Neutrophil (primary cell): ENCODE results near the gene POLR1H.

Experiments
- H3K27ac ChIP-seq: fragments of 200-600 bp; sonication (generic); 2 replicates; pipeline ENCODE4 v1.5.1; 2016; ENCODE audit warnings: mild to moderate bottlenecking, moderate library complexity
- H3K27me3 ChIP-seq: fragments of 200-600 bp; sonication (generic); 2 replicates; pipeline ENCODE4 v1.6.0; 2016; ENCODE audit warnings: mild to moderate bottlenecking
- H3K36me3 ChIP-seq: fragments of 200-600 bp; sonication (generic); 2 replicates; pipeline ENCODE4 v1.5.1; 2017
- H3K4me1 ChIP-seq, 2 experiments: fragments of 200-600 bp in 1 of 2; sonication (generic) in 1 of 2; 1 replicate in 1 of 2; 2 replicates in 1 of 2; pipeline versions ENCODE4 v1.5.1 to v1.6.1; 2013 to 2016; ENCODE audit warnings: low read depth in 1 of 2, low read length in 1 of 2, mild to moderate bottlenecking in 1 of 2, moderate library complexity in 1 of 2; ENCODE audit not compliant: control insufficient read depth in 1 of 2, insufficient read depth in 1 of 2
- H3K4me3 ChIP-seq, 2 experiments: fragments of 200-600 bp in 1 of 2; sonication (generic) in 1 of 2; 1 replicate in 1 of 2; 2 replicates in 1 of 2; pipeline ENCODE4 v1.5.1; 2013 to 2016; ENCODE audit warnings: low read depth in 1 of 2, low read length in 1 of 2, mild to moderate bottlenecking in 1 of 2, moderate library complexity in 1 of 2
- H3K9me3 ChIP-seq: fragments of 200-600 bp; sonication (generic); 2 replicates; pipeline ENCODE4 v1.5.1; 2016
- TF ChIP-seq, protein P1 (sequence below): fragments of 200-600 bp; sonication (generic); IDR thresholded peaks from 2 replicates; pipeline ENCODE4 v1.5.1; 2016; ENCODE audit warnings: antibody characterized with exemption

Gene POLR1H

DNA sequence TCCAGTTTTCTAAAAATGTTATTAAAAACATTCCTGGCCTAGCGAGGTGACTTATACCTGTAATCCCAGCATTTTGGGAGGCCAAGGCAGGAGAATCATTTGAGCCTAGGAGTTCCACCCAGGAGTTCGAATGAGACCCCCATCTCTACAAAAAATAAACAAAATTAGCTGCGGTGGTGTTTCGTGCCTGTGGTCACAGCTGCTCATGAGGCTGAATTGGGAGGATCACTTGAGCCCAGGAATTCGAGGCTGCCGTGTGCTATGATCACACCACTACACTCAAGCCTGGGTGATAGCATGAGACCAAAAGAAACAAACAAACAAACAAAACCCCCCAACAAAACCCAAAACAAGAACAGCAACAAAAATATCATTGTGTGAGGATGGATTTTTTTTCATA, 19.8 kb upstream of the POLR1H start:
- Histone ChIP-seq H3K36me3 (no peaks in the 10 kb centered on the region), H3K4me3 (no peak overlapping the region), H3K4me1 (peaks cover 0 to 6% of the 10 kb centered on the region in 2 experiments), H3K9me3 (no peaks in the 10 kb centered on the region), H3K27ac (no peak overlapping the region), H3K27me3 (no peaks in the 10 kb centered on the region)
- TF ChIP-seq, protein P1, sequence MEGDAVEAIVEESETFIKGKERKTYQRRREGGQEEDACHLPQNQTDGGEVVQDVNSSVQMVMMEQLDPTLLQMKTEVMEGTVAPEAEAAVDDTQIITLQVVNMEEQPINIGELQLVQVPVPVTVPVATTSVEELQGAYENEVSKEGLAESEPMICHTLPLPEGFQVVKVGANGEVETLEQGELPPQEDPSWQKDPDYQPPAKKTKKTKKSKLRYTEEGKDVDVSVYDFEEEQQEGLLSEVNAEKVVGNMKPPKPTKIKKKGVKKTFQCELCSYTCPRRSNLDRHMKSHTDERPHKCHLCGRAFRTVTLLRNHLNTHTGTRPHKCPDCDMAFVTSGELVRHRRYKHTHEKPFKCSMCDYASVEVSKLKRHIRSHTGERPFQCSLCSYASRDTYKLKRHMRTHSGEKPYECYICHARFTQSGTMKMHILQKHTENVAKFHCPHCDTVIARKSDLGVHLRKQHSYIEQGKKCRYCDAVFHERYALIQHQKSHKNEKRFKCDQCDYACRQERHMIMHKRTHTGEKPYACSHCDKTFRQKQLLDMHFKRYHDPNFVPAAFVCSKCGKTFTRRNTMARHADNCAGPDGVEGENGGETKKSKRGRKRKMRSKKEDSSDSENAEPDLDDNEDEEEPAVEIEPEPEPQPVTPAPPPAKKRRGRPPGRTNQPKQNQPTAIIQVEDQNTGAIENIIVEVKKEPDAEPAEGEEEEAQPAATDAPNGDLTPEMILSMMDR = no peak

DNA sequence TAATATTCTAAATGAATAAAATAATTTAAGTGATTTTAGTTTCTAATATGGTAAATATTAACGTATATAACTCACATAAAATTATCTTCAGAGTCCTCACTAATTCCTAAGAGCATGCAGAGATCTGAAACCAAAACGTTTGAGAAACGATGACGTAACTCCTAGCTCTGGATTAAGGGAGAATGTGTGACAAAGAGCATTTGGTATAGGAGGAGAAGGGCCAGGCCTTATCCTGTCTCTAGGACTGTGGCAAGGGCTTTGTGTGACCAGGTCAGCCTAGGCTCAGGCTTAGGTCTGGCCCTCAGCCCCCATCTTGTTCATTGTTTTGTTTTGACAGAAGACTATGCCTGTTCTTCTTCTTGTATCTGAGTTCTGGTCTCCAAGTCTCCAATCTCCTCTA, 19.2 kb upstream of the POLR1H start:
- Histone ChIP-seq H3K4me3 (no peak overlapping the region), H3K27ac (no peak overlapping the region), H3K9me3 (no peaks in the 10 kb centered on the region), H3K27me3 (no peaks in the 10 kb centered on the region), H3K36me3 (no peaks in the 10 kb centered on the region), H3K4me1 (peaks cover 0 to 5% of the 10 kb centered on the region in 2 experiments)
- TF ChIP-seq, protein P1 = no peak

DNA sequence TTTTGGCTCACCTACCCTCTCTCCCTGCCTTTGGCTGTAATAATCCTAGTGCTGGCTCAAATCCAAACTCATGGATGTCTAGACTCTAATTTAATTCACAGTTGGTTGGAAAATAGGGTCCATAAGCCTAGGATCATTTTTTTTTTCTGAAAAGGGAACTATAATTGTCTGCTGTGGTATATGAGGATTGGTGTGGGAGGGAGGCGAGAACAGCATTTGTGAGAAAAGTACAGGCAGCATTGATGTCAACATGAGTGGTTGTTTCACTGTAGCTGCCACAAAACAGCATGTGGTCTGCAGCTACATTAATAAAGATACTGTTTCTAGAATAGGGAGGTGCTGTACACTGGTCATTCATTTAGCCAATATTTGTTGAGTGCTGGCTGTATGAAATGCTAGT, 18.6 kb upstream of the POLR1H start:
- Histone ChIP-seq H3K4me3 (no peak overlapping the region), H3K27me3 (no peaks in the 10 kb centered on the region)
- TF ChIP-seq, protein P1 = no peak

DNA sequence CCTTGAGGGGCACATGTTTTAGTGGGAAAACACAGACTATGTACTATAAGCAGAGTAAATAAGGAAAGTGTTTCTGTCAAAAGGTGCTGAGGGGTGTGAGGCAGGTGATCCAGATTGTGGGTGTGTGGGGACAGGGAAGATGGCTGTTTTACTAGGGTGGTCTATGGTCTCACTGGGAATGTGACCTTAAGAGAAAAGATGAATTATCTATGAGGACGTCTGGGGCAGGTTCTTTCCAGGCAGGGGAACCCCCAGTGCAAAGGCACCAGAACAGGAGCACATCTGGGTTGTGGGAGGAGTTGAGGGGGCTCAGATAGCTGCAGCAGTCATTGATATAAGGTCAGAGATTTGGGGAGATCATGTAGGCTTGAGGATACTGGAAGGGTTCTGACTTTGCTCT, 18.2 kb upstream of the POLR1H start:
- Histone ChIP-seq H3K4me1 (peaks cover 0 to 5% of the 10 kb centered on the region in 2 experiments), H3K27ac (no peak overlapping the region), H3K9me3 (no peaks in the 10 kb centered on the region)

More for the DNA sequence above, 18.6 kb upstream of the POLR1H start:
- Histone ChIP-seq H3K27ac (no peak overlapping the region), H3K4me1 (peaks cover 0 to 5% of the 10 kb centered on the region in 2 experiments), H3K36me3 (no peaks in the 10 kb centered on the region), H3K9me3 (no peaks in the 10 kb centered on the region)

DNA sequence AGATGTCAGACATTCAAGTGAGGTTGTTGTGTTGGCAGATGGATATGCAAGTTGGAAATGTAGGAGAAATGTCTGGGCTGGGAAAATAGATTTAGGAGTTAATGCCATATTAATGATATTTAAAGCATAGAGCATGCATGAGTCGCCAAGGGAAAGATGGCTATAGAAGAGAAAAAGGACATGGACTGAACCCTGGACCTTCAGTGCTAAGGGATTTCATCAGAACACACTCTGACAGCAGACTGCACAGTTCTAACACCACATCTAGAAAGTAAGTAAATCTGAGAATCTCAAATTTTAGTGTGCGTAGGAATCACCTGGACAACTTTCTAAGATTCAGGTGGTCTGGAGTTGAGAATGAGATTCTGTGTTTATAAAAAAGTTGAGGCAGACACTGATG, 17.3 kb upstream of the POLR1H start:
- no peak overlapping the region for H3K27ac ChIP-seq
- H3K27me3 ChIP-seq = no peaks in the 10 kb centered on the region
- H3K36me3 ChIP-seq = no peaks in the 10 kb centered on the region
- peaks cover 0 to 5% of the 10 kb centered on the region in 2 experiments for H3K4me1 ChIP-seq
- TF ChIP-seq, protein P1 = no peak
- H3K9me3 ChIP-seq = no peaks in the 10 kb centered on the region
- no peak overlapping the region for H3K4me3 ChIP-seq

More for the DNA sequence above, 18.2 kb upstream of the POLR1H start:
- TF ChIP-seq, protein P1 = no peak
- H3K36me3 ChIP-seq = no peaks in the 10 kb centered on the region
- H3K4me3 ChIP-seq = no peak overlapping the region
- no peaks in the 10 kb centered on the region for H3K27me3 ChIP-seq

DNA sequence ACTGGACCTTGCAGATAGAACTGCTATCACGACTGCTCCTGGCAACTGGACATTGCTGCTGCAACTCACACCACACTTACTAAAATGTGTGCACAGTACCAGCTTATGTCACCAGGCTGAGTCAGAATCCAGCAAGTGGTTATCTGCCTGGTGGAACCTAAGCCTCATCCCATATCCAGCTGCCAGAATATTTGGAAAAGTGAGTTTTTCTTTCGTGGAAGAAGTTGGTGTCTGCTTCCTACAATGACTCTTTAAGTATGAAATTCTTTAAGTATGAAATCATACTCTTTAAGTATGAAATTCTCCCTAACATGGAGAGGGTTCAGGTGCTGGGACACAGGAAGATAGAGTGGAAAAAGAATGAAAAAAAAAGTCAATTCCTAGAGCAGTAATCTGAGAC, 16.4 kb upstream of the POLR1H start:
- Histone ChIP-seq H3K4me1 (peaks cover 0 to 5% of the 10 kb centered on the region in 2 experiments), H3K27ac (no peak overlapping the region), H3K27me3 (no peaks in the 10 kb centered on the region), H3K4me3 (no peak overlapping the region), H3K9me3 (no peaks in the 10 kb centered on the region), H3K36me3 (no peaks in the 10 kb centered on the region)
- TF ChIP-seq, protein P1 = no peak
